RWPE2 (cell line): ENCODE measurements around the gene VPS13A.

ENCODE experiments used
- ATAC-seq: fragments of 200-7000 bp; cut with Tn5 transposase; 3 replicates; pipeline ENCODE4 v1.9.1; 2021; ENCODE audit warnings: low read depth
- DNase-seq: peaks from one replicate; pipeline ENCODE4 v3.0.0-alpha.2; 2020; ENCODE audit warnings: low spot score
- H3K27ac ChIP-seq: fragments of 450-650 bp; 2 replicates; pipeline ENCODE4 v1.5.1; 2017; ENCODE audit warnings: mild to moderate bottlenecking; ENCODE audit not compliant: poor library complexity, severe bottlenecking
- H3K27me3 ChIP-seq: fragments of 250-450 bp; sonication (Bioruptor Pico); 2 replicates; pipeline ENCODE4 v1.5.1; 2021; ENCODE audit warnings: mild to moderate bottlenecking, moderate library complexity; ENCODE audit not compliant: insufficient read depth, poor library complexity, severe bottlenecking
- H3K36me3 ChIP-seq: fragments of 250-450 bp; sonication (Bioruptor Pico); 2 replicates; pipeline ENCODE4 v1.5.1; 2020; ENCODE audit warnings: low read depth, mild to moderate bottlenecking, moderate library complexity
- H3K4me1 ChIP-seq: fragments of 250-450 bp; sonication (Bioruptor Pico); 2 replicates; pipeline ENCODE4 v1.5.1; 2021; ENCODE audit warnings: mild to moderate bottlenecking, moderate library complexity; ENCODE audit not compliant: insufficient read depth, poor library complexity, severe bottlenecking
- H3K4me3 ChIP-seq: fragments of 250-450 bp; sonication (Bioruptor Pico); 2 replicates; pipeline ENCODE4 v1.5.1; 2021; ENCODE audit warnings: mild to moderate bottlenecking, moderate library complexity; ENCODE audit not compliant: severe bottlenecking
- H3K9me3 ChIP-seq: fragments of 250-450 bp; sonication (Bioruptor Pico); 2 replicates; pipeline ENCODE4 v1.5.1; 2021; ENCODE audit warnings: mild to moderate bottlenecking, moderate library complexity; ENCODE audit not compliant: severe bottlenecking
- TF ChIP-seq, protein P1 (sequence below): fragments of 450-650 bp; IDR thresholded peaks from one replicate; pipeline ENCODE4 v1.5.1; 2017; ENCODE audit warnings: mild to moderate bottlenecking, moderate library complexity; ENCODE audit not compliant: poor library complexity, severe bottlenecking

Gene VPS13A

DNA sequence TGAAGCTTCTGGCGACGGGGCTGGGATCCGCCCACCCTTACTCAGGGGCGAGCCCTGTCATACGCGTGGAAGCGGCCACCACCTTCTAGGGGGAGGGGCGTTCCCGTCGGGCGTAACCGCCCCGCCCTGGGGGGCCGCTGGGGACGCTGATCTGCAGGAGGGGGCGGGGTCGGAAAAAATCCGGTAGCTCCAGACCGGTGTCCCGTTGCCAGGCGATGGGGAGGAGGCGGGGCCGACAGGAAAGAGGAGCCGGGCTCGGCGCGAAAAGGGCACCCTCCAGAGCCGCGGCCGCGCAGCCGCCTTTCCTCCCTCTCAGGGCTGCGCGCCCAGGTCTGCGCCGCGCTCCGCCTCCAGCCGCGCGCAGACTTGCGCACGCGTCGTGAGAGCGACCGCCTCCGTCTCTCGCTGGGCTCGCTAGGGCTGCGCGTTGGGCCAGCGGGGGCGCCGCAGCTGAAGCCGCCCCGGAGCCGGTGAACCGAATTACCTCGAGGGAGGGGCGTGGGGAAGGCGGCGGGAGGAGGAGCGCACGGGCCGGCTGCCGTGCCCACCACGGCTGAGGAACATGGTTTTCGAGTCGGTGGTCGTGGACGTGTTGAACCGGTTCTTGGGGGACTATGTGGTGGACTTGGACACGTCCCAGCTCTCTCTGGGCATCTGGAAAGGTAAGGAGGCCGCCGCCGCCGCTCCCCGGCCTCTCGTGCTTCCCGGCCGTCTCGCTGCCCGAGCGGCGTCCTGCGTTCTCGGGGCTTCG is at the start of gene VPS13A:
Gene VPS13A, plus strand, starts transcription at position 392 of the 751 bp plus-strand sequence. Its CDS starts 171 bp downstream, at position 563.
- peak; percentile 96 for DNase-seq
- peaks cover 11% of the 10 kb centered on the region for H3K4me1 ChIP-seq
- H3K27me3 ChIP-seq, result no peaks in the 10 kb centered on the region
- peak; percentile 91 for ATAC-seq
- TF ChIP-seq, protein P1, sequence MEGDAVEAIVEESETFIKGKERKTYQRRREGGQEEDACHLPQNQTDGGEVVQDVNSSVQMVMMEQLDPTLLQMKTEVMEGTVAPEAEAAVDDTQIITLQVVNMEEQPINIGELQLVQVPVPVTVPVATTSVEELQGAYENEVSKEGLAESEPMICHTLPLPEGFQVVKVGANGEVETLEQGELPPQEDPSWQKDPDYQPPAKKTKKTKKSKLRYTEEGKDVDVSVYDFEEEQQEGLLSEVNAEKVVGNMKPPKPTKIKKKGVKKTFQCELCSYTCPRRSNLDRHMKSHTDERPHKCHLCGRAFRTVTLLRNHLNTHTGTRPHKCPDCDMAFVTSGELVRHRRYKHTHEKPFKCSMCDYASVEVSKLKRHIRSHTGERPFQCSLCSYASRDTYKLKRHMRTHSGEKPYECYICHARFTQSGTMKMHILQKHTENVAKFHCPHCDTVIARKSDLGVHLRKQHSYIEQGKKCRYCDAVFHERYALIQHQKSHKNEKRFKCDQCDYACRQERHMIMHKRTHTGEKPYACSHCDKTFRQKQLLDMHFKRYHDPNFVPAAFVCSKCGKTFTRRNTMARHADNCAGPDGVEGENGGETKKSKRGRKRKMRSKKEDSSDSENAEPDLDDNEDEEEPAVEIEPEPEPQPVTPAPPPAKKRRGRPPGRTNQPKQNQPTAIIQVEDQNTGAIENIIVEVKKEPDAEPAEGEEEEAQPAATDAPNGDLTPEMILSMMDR, result peak; percentile 4
- no peaks in the 10 kb centered on the region for H3K36me3 ChIP-seq
- no peaks in the 10 kb centered on the region for H3K9me3 ChIP-seq
- H3K4me3 ChIP-seq, result peak within 1 kb of the TSS; percentile 64
- H3K27ac ChIP-seq, result peak within 1 kb of the TSS; percentile 50

DNA sequence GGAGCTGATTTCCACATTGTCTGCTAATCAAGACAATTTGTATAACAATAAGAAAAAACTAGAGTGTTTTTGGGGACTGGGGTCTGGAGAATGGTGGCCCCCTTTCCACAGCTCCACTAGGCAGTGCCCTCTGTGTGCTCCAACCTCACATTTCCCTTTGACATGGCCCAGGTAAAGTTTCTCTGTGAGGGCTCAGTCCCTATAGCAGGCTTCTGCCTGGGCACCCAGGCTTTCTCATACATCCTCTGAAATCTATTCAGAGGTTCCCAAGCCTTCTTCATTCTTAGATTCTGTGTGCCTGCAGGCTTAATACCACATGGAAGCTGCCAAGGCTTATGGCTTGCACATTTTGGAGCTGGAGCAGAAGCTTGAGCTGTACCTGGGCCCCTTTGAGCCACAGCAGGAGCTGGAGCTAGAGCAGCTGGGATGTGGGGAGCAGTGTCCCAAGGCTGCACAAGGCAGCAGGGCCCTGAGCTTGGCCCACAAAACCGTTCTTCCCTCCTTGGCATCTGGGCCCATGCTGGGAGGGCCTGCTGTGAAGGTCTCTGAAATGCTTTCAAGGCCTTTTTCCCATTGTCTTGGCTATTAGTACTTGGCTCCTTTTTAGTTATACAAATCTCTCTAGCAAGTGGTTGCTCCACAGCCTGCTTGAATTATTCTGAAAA is 49.1 kb upstream of the VPS13A start:
- Histone ChIP-seq H3K27me3 (peaks cover 3% of the 10 kb centered on the region), H3K4me3 (no peak overlapping the region)
- TF ChIP-seq, protein P1, result no peak

DNA sequence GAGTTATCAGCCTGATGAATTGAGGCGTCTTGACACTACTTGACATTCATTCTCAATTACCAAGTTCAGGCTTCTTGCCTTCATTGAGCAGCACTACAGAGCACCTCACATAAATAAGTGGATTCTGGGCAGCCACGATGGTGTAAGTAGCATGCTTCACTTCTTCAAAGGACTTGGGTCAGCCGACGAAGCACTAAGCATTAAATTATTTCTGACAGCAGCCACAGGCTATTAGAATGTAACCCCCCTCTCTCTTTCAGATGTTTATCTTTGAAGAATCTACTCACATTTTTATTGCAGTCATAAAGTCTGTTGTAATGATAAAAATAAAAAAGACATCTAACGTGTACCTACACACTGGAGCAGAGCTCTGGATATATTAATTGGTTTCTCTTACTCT is 45.9 kb upstream of the VPS13A start:
- TF ChIP-seq, protein P1, result no peak
- no peak overlapping the region for H3K4me3 ChIP-seq
- no peaks in the 10 kb centered on the region for H3K9me3 ChIP-seq
- no peak for DNase-seq
- no peaks in the 10 kb centered on the region for H3K36me3 ChIP-seq
- ATAC-seq, result no peak
- no peaks in the 10 kb centered on the region for H3K4me1 ChIP-seq
- no peak overlapping the region for H3K27ac ChIP-seq
- H3K27me3 ChIP-seq, result peaks cover 3% of the 10 kb centered on the region

More for the DNA sequence above, 49.1 kb upstream of the VPS13A start:
- Histone ChIP-seq H3K27ac (no peak overlapping the region), H3K36me3 (no peaks in the 10 kb centered on the region), H3K9me3 (no peaks in the 10 kb centered on the region), H3K4me1 (no peaks in the 10 kb centered on the region)
- ATAC-seq (no peak), DNase-seq (no peak)

DNA sequence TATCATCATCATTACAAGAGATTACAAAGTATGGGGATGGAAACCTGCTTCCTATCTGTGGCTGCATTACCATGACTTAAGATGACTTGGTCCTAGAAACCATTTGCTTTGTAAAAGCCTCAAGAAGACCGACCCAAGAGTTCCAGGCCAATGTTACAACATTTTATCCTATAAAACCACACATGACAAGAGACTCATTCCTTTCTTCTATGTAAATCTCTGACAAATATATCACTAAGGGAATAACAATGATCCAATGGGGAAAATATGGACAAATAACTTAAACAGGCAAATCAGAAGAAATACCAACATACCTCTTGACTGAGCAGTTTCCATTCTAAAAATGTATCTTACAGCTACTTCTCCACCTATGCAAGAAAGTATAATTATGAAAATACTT is 44.3 kb upstream of the VPS13A start:
- H3K27ac ChIP-seq, result no peak overlapping the region
- no peak overlapping the region for H3K4me3 ChIP-seq
- DNase-seq, result no peak
- H3K4me1 ChIP-seq, result no peaks in the 10 kb centered on the region
- TF ChIP-seq, protein P1, result no peak
- no peaks in the 10 kb centered on the region for H3K9me3 ChIP-seq
- no peak for ATAC-seq
- H3K27me3 ChIP-seq, result peaks cover 3% of the 10 kb centered on the region
- H3K36me3 ChIP-seq, result no peaks in the 10 kb centered on the region

DNA sequence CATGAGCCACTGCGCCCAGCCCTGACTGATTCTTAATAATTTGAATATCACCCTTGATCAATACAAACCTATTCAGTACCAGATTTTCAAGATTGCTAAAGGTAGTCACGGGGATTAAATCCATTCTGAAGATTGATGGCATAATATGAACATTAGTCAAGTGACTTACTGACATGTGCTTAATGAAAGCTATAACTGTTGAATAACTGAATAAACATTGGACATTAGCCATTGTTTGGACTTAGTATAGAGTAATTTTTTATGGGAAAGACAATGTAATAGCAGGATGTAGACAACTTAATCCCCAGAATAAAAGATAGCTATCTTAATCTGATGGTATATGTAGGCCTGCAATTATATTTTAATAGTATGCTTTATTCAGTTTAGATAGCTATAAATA is 35.0 kb upstream of the VPS13A start:
- DNase-seq, result no peak
- no peak overlapping the region for H3K27ac ChIP-seq
- no peak for ATAC-seq
- no peaks in the 10 kb centered on the region for H3K27me3 ChIP-seq
- no peaks in the 10 kb centered on the region for H3K9me3 ChIP-seq
- H3K4me3 ChIP-seq, result no peak overlapping the region
- TF ChIP-seq, protein P1, result no peak
- H3K36me3 ChIP-seq, result no peaks in the 10 kb centered on the region
- H3K4me1 ChIP-seq, result no peaks in the 10 kb centered on the region
